ENCODE data around the gene IL4I1.
A peak's percentile ranks its signal among the peaks of the same experiment; 100 is the strongest.
"Not testable (repeated sequence)": the region's sequence is repeated elsewhere in the genome, so short reads cannot be mapped to it uniquely, and the experiment has no call there.

IL4I1 gene

GRCh38 chr19:49929611-49930482 is 33.2 kb upstream of the IL4I1 start:
- peak overlapping the region; percentile 75 to 95 for H3K27ac ChIP-seq
- no peak for TF ChIP-seq CTCF (IDR thresholded peaks at IDR 0.05)
- peak; percentile 92 for DNase-seq (ENCODE audit: low spot score)
- peak overlapping the region; percentile 88 for H3K4me3 ChIP-seq

GRCh38 chr19:49929121-49929610 is 32.5 kb upstream of the IL4I1 start, which contains the start of the genes ATF5 and NUP62:
Gene ATF5, plus strand, starts transcription at chr19:49929205. Its CDS starts 1,646 bp downstream, at chr19:49930851.
Gene NUP62, minus strand, starts transcription at chr19:49929504. Its CDS starts 19,697 bp downstream, at chr19:49909807.
- H3K27ac ChIP-seq: peak within 1 kb of the TSS; percentile 75 to 95
- DNase-seq (ENCODE audit: low spot score): peak; percentile 89
- H3K4me3 ChIP-seq: peak within 1 kb of the TSS; percentile 88
- TF ChIP-seq CTCF (IDR thresholded peaks at IDR 0.05): no peak

GRCh38 chr19:49927526-49928264 is 31.0 kb upstream of the IL4I1 start:
- Histone ChIP-seq H3K27ac (peak overlapping the region in 1 of 2 donors; percentile 6), H3K4me3 (peak overlapping the region; percentile 88)
- DNase-seq (ENCODE audit: low spot score): no peak
- TF ChIP-seq CTCF (IDR thresholded peaks at IDR 0.05): no peak

DNA sequence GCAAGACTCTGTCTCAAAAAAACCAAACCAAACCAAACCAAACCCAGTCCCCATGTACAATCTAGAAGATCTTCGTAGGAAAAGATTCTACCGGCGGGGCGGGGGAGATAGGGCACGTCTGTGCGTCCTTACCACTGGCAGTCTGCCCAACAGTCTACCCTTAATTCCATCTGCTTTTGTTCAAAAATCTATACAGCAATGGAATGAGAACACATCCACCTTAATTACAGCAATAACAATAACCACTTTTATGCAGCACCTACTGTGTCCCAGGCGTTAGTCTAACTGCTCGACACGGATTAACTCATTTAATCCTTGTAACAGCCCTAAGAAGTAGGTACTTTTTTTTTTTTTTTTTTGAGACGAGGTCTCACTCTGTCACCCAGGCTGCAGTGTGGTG is 29.8 kb upstream of the IL4I1 start:
- no peak for DNase-seq (ENCODE audit: low spot score)
- TF ChIP-seq CTCF (IDR thresholded peaks at IDR 0.05): no peak
- Histone ChIP-seq H3K4me3 (no peak overlapping the region), H3K27ac (no peak overlapping the region)

DNA sequence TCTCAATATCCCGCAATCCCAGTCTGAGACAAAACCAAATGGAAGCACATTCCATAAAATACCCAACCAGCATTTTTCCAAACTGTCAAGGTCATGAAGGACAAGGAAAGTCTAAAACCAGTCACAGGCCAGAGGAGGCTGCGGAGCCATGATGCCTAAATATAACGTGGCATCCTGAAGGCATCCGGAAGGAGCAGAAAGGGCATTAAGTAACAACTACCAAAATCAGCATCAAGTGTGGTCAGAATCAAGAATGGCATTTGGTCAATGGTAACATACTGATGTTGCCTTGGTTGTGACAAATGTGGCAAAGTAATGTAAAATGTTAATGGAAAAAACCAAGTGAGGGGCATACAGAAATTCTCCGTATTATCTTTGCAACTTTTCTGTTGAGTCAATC is 28.8 kb upstream of the IL4I1 start:
- TF ChIP-seq CTCF (IDR thresholded peaks at IDR 0.05): no peak
- H3K27ac ChIP-seq: no peak overlapping the region
- no peak overlapping the region for H3K4me3 ChIP-seq
- no peak for DNase-seq (ENCODE audit: low spot score)

DNA sequence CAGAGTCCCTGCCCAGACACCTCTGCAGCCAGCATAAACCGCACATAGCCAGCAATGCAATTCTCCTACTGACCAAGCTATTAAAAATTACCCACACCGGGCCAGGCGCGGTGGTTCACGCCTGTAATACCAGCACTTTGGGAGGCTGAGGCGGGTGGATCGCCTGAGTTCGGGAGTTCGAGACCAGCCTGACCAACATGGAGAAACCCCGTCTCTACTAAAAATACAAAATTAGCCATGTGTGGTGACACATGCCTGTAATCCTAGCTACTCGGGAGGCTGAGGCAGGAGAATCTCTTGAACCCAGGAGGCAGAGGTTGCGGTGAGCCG is 28.2 kb upstream of the IL4I1 start:
- DNase-seq (ENCODE audit: low spot score); H3K27ac ChIP-seq; H3K4me3 ChIP-seq: not testable (repeated sequence)

DNA sequence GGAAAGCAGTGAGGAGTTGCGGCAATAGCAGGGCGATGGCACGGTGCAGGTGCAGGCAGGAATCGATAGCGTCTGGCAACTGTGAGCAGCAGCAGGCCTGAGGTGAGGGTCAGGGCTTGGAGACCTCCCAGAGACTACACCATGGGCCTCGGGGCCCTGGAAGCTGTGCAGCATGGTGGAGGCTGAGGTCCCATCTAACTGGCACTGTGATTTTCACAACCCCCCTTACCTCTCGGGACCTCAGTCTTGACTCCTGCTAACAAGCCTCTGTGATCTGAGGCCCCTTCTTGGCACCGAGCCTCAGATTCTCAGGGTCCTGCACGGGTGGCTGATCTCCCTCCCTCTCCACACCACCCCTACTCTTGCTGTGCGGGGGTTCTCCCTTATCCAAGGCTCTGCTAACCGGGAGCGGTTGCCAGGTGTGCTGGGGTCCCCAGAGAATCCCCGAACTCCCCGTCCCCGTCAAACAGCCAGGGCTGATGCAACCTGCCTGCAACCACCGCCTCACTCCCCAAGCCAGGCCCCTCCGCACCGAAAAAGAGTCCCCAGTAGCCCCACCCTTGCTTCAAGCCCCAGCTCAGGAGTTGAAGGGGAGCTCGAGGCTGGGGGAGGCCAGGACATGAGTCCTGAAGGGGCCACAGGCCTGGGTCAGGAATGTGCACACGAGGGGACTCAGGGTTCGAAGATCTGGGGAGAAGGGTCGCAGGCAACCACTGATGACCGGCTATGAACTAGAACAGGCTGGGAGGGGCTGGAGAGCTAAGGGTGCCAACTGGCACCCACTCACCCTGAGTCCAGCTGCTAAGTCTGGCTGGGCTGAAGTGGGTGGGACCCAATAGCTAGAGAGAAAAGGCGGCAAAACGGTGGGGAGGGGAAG is 27.6 kb upstream of the IL4I1 start:
- Histone ChIP-seq H3K27ac (no peak overlapping the region), H3K4me3 (no peak overlapping the region)
- no peak for DNase-seq (ENCODE audit: low spot score)
- TF ChIP-seq CTCF (IDR thresholded peaks at IDR 0.05): no peak
